Stimulated activated CD8-positive, alpha-beta memory T cell treated with anti-CD3 and anti-CD28 coated beads, Interleukin-7, amount 100 ng/mL, for 4 hours (primary cell): ENCODE measurements around the gene ACSBG1.
"Not testable (repeated sequence)": the region's sequence is repeated elsewhere in the genome, so short reads cannot be mapped to it uniquely, and the experiment has no call there.

ENCODE experiments used
- DNase-seq, 2 donors: peaks; one replicate each; pipeline ENCODE4 v3.0.0-alpha.2; 2020; ENCODE audit warnings: low read depth in 2 of 2

ACSBG1 gene

GRCh38 chr15:78251136-78251535, 16.8 kb upstream of the ACSBG1 start:
- DNase-seq: no peak

- no peak for DNase-seq
These were observed 14.8 kb upstream of the ACSBG1 start for GRCh38 chr15:78249131-78249530.

- no peak for DNase-seq
These were observed 13.5 kb upstream of the ACSBG1 start for GRCh38 chr15:78247911-78248310.

- not testable (repeated sequence) for DNase-seq
These were observed 11.7 kb upstream of the ACSBG1 start for GRCh38 chr15:78245976-78246620.

GRCh38 chr15:78245392-78245791, 11.0 kb upstream of the ACSBG1 start:
- not testable (repeated sequence) for DNase-seq

GRCh38 chr15:78244893-78245292, 10.5 kb upstream of the ACSBG1 start:
- DNase-seq: no peak

- no peak for DNase-seq
These were observed 9.7 kb upstream of the ACSBG1 start for GRCh38 chr15:78244101-78244500.

GRCh38 chr15:78243491-78243941, 9.2 kb upstream of the ACSBG1 start:
- DNase-seq: no peak

- no peak for DNase-seq
These were observed 8.7 kb upstream of the ACSBG1 start for GRCh38 chr15:78243058-78243457.

GRCh38 chr15:78242128-78242527, 7.8 kb upstream of the ACSBG1 start:
- DNase-seq: no peak

- DNase-seq: peak; percentile 49 to 62
These were observed 6.7 kb upstream of the ACSBG1 start for GRCh38 chr15:78241017-78241416.

- no peak for DNase-seq
These were observed 5.4 kb upstream of the ACSBG1 start for GRCh38 chr15:78239811-78240210.

GRCh38 chr15:78237146-78237545, 2.8 kb upstream of the ACSBG1 start:
- no peak for DNase-seq

GRCh38 chr15:78236491-78236890, 2.1 kb upstream of the ACSBG1 start:
- DNase-seq: no peak

GRCh38 chr15:78233496-78233895, 869 bp downstream of the ACSBG1 start:
- DNase-seq: no peak

GRCh38 chr15:78232951-78233350, 1.4 kb downstream of the ACSBG1 start:
- no peak for DNase-seq

- no peak for DNase-seq
These were observed 4.6 kb downstream of the ACSBG1 start for GRCh38 chr15:78229431-78230406.

- DNase-seq: no peak
These were observed 5.9 kb downstream of the ACSBG1 start for GRCh38 chr15:78228356-78228996.

GRCh38 chr15:78225783-78226541, 8.4 kb downstream of the ACSBG1 start:
- no peak for DNase-seq

GRCh38 chr15:78224023-78224411, 10.3 kb downstream of the ACSBG1 start:
- no peak for DNase-seq

GRCh38 chr15:78223396-78224022, 10.9 kb downstream of the ACSBG1 start:
- no peak for DNase-seq
